EH (cell line): ENCODE measurements around the gene ASIP.
"Not testable (repeated sequence)": the region's sequence is repeated elsewhere in the genome, so short reads cannot be mapped to it uniquely, and the experiment has no call there.

Experiments
- DNase-seq: peaks from one replicate; pipeline ENCODE4 v3.0.0-alpha.2; 2015; ENCODE audit warnings: low read depth

ASIP gene

DNA sequence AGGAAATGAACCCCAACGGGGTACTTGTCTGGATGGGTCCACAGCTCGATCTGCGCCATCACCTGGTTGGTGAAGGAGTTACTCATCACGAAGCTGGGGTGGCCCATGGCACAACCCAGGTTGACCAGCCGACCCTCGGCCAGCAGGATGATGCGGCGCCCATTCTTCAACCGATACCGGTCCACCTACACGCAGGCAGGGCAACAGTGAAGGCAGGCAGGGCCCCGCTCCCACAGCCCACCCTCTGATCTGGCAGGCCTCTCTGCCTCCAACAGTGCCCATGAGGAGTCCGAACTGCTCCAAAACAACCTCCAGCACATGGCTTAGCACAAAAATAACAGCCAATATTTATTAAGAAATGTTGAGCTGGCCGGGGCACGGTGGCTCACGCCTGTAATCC is 44.2 kb downstream of the ASIP start:
- no peak for DNase-seq

DNA sequence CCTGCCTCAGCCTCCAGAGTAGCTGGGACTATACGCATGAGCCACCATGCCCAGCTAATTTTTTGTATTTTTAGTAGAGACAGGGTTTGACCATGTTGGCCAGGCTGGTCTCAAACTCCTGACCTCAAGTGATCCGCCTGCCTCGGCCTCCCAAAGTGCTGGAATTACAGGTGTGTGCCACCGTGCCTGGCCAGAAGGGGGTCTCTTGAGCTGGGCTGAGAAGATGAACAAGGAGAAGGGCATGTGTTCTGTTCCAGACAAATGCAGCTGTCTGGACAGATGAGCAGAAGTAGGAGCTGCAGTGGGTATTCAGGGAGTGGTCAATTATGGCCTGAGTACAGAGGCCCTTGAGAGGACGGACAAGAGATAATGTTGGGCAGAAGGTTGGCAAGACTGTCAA is 46.3 kb downstream of the ASIP start:
- not testable (repeated sequence) for DNase-seq

DNA sequence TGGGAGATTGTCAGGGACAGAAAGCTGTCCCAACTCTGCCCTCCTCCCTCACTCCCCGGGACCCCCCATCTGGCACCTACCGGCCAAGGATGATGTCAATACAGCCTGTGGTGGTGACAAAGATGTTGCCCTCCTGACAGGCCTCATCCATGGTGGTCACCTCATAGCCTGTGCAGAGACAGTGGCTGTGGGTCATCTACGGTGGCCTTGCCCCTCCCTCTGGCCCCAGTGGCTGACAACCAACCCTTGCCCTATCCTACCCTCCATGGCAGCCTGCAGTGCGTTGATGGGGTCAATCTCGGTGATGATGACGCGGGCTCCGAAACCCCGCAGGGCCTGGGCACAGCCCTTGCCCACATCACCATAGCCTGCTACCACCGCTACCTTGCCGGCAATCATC is 49.2 kb downstream of the ASIP start:
- DNase-seq, result no peak

DNA sequence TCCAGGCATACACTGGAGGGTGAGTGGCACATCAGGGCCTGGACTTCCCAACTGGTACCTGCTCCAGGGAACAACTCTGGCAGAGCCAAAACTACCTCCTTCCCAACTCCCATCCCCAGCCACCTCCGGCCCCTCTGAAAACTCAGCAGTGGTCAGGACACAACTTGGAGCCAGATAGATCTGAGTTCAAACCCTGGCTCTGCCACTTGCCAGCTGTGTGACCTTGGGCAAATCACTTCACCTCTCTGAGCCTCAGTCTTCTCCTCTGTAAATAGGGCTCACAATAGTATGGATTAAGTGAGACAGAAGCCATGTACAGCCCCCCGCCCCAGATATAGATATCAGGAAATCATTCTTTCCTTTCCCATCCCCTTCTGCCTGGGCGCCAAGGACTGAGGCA is 51.3 kb downstream of the ASIP start:
- DNase-seq, result no peak

DNA sequence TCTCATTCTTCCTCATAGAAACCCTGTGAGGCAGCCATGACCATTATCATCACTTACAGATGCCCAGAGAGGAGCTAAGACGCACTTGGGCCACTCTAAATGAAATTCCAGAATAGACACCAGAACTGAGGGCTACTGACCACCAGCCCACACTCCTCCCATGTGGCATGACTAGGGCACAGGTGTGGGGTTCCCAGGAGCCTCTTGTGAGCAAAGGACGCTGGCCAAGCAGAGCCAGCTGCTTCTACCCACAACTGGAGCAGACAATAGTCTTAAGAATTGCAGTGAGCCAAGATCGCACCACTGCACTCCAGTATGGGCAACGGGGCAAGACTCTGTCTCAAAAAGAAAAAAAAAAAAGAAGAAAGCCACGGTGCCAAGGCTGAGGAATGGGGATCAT is 51.9 kb downstream of the ASIP start:
- DNase-seq, result no peak

DNA sequence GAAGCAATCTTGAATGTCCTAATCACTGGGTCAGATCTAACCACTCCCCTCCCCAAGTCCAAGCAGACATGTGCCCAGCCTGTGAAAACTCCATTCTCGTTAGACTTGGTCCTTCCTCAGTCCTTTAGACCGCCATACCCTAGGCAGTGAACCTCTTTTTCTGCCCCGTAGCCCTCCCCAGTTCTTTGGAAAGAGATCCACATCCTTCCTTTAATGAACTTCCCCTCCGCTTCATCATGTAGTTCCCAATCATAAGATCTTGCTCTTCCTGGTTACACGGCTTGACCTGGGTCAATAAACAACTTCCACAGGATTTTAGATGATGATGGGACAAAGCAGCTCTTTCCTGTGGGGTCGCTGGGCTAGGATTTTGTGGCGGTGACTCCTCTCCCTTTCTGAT is 52.4 kb downstream of the ASIP start:
- DNase-seq, result no peak

- no peak for DNase-seq
Observed at GRCh38 chr20:34294563-34294962, 53.3 kb downstream of the ASIP start.

DNA sequence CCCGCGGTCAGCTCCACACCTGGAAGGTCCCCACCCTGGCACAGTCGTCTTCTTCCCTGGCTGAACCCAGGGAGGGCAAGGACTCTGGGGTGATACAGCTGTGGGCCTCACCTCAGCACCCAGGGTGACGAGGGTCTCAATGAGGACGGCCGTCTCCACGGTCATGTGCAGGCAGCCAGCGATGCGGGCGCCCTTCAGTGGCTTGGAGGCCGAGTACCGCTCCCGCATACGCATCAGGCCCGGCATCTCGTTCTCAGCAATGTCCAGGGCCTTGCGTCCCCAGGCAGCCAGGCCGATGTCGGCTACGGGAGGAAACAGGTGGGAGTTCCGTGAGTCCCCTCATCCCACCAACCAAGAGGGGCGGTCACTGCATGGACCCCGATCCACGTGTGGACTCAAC is 54.1 kb downstream of the ASIP start:
- no peak for DNase-seq

- DNase-seq, result no peak
Observed at GRCh38 chr20:34296468-34296867, 55.2 kb downstream of the ASIP start.

- DNase-seq, result not testable (repeated sequence)
Observed at GRCh38 chr20:34298294-34298784, 57.1 kb downstream of the ASIP start.

GRCh38 chr20:34299556-34300255 is 58.5 kb downstream of the ASIP start:
- DNase-seq, result no peak

DNA sequence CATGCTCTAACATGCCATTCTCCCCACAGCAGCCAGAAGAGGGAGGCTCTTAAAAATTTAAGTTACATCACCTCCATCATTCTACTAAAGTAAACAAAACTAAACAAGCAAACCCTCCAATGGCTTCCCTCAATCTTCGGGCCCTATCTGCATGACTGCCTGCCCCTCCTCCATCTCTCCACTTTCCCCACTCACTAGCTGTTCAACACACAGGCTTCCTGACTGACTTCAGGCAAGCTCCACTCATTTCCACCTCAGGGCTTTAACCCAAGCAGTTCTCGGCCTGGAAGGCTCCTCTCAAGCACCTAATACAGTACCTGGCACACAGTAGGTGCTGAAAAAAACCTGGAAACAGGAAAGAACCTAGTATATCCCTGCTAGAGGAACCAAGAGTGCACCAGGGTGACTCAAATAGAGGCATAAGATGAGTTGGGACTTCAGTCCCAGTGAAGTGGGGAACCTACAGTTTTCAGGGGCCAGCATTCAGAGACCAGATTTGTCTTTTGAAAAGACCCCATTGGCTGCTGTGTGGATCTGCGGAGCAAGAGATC is 59.1 kb downstream of the ASIP start:
- peak; percentile 48 for DNase-seq

DNA sequence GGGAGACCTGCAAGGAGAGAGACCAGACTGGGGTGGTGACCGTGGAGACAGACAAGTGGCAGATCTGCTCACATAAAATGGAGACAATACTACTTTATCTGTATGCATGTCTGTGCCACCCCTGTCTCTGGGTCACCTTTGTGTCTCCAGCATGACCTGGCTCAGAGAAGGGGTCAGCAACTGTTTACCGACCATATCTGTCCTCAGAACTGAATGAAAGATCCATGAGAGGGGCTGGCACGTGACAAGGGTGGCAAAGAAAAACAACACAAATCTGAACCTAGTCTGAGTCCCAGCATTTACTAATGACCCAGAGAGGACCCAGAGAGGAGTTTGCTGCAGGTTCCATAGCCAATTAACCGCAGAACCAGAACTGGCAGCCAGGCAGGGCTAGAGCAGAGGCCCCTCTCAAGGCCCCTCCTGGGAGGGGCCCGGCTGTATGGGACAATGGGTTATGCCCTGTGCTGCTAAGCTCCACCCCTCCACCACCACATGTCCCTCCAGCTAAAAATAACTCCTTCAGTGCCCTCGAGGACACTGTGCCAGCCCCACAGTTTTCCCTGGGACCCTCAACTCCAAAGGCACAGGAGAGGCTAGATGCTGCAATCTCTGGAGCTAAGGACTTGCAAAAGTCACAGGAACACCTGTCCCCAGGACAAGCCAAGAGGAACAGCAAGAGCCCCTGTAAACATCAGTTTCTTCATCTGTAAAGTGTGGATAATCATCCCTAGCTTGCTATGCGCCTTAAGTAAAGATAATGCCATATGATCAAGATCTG is 59.8 kb downstream of the ASIP start:
- DNase-seq, result no peak

GRCh38 chr20:34301587-34302311 is 60.5 kb downstream of the ASIP start:
- no peak for DNase-seq

DNA sequence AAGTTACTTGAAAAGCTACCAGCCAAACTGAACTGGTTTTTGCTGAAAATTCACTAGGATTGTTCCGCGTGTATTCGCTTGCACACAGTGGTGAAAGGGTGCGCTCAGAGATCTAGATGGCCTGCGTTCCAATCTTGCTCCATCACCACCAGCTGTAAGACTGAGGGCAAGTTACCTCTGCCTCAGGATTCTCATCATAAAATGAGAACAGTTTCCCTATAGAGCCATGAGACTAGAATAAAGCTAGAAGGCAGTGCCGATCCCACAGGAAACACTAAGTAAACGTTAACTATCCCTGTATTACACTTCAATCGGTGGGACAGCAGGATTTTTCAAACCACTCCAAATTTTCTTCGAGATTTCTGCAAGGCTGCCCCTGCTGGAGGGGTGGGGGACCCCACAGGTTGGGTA is 61.1 kb downstream of the ASIP start:
- peak; percentile 43 for DNase-seq

- DNase-seq, result peak; percentile 97
Observed at GRCh38 chr20:34302723-34303533, 61.7 kb downstream of the ASIP start, which contains the start of gene AHCY. AHCY (minus strand) TSS chr20:34303355; CDS start chr20:34303270, 85 bp downstream.

DNA sequence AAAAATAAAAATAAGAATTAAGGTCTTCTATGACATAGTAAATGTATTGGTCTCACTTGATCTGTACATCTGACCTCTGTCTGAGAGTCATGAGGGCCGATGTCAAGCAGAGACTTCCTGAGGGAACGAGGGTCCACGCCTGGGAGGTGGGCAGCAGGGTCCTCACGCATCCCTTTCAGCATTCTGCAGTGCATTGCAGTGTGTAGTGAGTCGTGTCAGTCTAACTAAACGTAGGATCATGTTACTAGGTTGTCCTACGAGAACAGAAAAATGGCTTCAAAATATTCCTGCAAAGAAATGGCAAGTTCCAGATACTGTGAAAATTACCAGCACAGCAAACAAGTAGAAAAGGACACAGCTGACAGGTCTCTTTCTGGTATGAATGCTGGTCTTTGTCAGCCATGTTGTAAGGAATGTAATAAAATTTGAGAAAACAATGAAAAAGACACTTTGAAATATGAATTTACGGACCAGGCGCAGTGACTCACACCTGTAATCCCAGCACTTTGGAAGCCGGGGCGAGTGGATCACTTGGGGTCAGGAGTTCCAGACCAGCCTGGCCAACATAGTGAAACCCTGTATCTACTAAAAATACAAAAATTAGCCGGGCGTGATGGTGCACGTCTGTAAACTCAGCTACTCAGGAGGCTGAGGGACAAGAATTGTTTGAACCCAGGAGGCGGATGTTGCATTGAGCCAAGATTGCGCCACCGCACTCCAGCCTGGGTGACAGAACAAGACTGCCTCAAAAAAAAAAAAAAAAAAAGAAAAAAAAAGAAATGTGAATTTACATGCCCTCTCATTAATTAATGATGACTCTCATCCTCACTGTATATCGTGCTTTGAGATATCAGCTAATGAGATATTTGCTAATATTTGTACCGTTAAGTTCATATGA is 64.4 kb downstream of the ASIP start:
- DNase-seq, result no peak

DNA sequence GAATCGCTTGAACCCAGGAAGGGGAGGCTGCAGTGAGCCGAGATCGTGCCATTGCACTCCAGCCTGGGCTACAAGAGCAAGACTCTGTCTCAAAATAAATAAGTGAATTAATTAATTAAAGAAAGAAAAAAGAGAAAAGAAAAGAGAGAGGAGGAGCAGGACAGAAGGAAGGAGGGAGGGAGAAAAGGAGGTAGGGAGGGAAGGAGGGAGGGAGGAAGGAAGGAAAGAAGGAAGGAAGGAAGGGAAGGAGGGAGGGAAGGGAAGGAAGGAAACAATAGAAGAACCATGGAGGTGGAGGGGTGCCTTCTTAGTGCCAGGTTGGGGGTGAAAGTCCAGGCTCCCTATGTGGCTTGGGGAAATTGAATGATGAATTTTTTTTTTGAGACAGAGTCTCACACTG is 68.5 kb downstream of the ASIP start:
- DNase-seq, result no peak

DNA sequence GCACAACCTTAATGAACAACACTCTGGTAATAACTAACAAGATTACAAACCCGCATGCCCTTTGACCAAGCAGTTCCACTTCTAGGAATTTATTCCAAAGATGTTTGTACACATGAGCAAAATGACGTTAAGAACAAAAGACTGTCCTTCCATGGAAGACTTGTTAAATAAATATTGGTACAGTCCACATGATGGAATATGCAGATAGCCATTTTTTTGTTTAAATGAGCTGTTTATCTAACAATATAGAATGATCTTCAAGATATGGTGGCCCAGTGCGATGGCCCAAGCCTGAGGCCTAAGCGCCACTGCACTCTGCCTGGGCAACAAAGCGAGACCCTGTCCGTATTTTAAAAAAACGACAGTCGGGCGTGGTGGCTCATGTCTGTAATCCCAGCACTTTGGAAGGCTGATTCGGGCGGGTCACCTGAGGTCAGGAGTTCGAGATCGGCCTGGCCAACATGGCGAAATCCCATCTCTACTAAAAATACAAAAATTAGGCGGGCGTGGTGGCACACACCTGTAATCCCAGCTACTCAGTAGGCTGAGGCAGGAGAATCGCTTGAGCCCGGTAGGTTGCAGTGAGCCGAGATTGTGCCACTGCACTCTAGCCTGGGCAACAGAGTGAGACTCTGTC is 69.4 kb downstream of the ASIP start:
- DNase-seq, result no peak
